T-helper 9 cell (primary cell): ENCODE measurements around the gene NTRK3.

Experiments used
- DNase-seq: peaks from one replicate; pipeline ENCODE4 v3.0.0-alpha.2; 2020

The NTRK3 gene

DNA sequence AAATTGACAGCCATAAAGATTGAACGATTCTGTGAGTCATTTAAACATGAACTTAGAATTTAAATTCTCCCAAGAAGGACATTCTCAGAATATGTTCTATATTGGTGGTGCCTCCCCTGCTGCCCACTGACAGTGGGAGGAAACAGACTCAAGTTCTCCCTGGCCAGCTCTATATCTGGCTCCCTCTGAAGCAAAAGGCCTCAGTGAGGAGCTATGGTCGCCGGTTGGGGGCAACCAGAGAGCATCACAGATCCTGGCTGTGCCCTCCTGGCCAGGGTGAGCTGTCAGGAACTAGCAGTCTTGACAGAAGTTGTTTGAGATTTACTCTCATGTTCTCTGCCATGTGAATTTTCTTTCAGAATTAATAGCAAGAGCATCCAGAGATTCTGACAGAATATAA lies 285.5 kb downstream of the NTRK3 start:
- DNase-seq, result no peak

DNA sequence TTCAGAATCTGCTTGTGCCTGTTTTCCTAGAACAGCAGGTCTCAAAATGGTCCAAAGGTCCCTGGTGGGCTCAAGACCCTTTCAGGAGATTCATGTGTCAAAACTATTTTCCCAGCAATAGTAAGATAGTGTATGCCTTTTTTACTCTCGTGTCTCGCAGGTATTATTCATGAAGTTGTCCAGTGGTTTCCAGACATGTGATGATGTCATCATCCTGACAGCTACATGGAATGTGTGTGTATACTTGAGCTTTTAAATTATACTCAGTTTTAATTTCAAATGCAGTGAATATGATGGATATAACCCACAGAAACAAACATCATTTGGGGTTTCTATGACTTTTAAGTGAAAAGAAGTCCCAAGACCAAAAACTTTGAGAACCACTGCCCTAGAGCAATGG lies 288.6 kb downstream of the NTRK3 start:
- no peak for DNase-seq

DNA sequence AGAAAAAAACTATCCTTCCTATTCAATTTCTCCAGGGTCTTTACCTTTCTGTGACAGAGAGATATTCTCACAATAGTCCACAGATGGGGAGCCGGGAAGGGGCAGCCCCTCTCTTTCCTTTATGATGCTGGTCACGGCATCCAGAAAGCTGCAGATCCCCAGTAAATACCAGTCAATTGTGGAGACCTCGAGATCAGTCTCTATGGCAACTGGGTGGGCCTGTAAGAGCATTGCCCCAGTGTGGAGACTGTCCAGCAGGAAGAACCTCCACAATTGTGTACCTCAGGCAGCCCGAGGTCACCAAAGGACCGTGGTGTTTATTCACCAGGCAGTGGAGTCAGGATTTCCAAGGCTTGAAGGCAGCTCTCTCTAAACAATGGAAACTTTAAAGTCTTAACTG lies 291.2 kb downstream of the NTRK3 start:
- DNase-seq, result no peak

DNA sequence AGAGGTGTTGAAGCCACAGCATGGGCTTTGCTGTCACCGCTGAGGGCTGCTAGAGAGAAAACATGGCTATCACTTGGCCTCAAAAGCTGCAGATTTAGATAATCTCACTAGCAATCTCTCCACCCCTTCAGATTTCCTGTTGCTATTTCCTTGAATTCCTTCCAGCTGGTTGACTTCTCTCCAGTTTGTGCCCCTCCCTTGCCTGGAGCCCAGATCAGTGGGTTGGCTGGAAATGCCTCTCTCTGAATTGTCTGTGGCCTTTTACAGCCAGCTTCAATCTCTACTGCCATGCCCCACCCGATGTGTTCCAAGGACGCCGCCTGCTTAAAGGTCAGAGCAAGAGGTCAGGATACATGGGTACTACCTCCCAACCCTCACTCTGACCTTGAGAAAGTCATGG lies 294.1 kb downstream of the NTRK3 start:
- no peak for DNase-seq

DNA sequence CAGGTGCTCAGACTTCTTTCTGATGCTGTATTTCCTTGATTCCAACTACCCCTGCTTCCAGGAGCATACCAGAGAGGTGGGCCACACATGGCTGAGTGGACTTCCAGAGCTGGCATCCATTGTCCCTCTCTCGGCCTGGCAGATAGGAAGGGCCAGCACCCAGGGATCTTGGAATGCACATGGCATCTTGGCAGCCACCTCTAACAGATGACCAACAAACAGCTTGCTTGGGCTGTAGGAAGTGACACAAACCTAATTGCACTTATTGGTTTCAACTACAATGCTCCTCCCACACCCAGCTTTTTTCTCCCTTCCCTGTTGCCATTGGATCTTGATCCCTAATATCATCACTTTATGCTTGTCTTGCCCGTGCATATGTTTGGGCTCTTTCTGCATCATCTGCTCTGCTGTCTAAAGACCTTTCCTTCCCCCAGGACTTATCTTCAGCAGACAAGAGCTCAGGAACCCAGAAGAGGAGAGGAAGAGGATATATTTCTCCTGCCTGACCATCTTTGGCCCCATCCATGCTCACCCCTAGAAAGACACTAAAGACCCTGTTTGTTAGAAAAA lies 294.6 kb downstream of the NTRK3 start:
- DNase-seq, result no peak

DNA sequence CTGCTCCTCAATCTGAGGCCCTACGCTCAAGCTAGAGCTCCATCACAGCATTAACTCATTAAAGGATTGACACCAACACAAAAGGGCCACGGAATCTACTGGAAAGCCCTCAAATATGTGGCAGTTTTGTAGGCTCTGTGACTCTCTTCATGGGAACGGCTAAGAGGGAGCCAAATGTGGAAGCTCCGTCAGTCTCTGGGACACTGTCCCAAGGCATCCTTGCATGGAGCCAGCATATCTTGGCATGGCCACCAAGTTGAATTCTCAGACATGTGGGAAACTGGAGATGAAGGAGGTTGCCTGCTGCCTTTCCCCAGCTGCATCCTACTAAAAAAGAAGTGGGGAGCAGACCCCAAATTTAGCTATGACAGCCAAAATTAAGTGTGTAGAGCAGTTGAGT lies 296.9 kb downstream of the NTRK3 start:
- no peak for DNase-seq

DNA sequence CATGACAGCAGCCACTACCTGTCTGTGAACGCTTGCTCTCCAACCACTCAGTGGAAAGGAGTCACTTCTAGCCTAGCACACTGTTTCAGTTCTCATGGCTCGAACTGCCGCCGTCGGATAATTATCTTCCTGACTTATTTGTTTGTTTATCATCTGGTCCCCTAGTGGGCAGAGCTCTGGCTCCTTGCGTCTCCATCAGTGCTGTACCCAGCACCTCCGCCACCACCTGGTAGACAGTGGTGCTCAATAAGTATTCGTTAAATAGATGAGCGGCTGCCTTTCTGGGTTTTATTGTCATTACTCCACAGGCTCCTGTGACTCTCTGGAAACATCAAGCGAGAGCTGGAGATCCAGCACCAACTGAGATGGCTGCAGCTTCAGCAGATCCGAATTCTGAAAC lies 297.5 kb downstream of the NTRK3 start:
- DNase-seq, result no peak

DNA sequence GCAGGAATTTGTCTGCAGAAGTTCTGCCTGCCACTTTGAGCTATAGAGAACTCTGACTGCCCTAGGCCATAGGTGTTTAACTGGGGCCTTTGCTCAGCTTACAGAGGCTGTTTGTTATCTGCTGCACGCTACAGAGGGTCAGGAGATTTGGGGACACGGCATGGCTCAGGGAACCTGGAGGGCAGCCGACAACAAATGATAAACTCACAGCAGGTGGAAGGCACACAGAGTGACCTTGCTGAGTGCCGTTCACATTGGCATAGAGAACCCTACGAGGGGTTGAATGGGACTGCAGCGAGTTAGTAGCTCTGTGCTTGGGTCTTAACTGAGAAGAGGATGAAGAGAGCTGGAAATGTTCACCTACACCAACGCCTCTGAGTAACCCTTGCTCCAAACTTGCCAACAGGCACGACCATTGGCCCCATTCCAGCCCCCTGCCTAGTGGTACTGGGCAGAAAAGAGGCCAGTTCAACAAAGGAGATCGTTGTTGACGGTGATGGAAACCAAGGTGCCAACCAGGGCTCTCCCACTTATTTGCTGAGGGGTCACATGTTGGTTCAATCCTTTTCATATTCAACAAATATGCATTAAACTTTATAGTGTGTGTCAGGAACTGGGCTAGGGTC lies 301.1 kb downstream of the NTRK3 start:
- no peak for DNase-seq

DNA sequence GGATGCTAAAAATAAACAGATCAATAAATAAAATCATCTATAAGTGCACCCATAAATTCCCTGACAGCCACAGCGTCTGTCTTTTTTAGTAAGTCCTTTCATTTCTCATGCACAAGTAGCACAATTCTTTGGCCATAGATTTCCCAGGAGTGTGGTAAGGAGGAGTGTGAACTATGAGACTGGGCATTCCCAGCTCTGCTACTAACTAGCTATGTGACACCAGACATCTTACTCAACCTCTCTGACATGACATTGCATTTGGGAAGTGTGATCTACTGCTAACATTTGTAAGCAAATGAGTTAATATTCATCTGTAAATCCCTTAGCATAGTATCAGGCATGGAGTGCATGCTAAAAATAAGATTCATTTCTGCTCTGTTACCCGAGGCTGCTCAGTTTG lies 301.7 kb downstream of the NTRK3 start:
- no peak for DNase-seq

DNA sequence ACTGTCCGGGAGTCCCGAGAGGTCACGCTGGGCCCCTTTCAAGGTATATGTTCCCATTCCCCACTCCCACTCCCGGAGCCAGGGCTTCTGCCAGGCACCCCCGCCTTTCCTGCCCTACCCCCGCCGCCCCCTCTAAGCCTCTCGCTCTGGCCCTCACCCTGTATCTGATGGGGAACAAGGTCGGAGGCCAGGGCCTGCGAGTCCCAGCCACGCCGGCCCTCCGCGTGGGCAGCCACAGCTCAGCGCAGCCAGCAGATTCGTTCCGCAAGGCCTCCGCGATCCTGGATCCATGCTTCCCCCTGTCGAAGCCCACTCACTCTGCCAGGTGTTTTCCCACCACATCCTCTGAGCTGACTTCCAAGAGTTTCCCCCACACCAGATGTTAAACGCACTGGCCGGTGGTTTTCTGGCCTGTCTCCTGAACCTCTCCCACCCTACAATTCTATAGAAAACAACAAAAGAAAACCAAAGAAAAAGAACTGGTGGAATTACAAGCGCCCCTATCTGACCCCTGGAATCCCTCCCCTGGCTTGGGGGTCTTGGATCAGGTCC lies 303.7 kb downstream of the NTRK3 start:
- no peak for DNase-seq

DNA sequence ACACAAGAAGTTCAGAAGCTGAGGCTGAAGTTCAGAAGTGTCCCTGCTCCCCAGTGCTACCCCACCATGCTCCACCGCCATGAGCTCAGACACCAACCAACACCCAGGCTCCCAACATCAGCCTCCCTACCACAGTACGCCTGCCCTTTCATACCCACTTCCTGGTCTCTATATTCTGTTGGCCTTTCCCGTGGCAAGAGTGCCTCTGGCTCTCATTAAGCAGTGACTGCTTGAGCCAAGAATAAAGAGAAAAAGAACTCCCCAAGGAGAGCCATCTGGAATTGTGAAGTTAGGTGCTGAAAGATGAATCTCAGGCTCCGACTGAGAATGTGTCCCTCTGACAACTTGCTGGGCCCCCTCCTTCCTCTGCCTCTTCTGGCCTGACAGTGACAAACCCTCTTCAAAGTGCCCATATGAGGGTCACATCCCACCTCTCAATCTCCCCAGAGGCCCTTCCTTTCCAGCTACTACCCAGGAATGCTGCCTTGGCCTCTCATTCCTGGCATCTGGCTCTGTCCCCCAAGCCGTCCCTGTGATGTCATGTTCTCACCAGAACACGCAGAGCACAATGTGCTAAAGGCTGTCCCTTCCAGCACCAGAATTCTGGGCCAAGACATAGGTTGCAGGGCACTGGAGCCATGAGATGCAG lies 306.8 kb downstream of the NTRK3 start:
- no peak for DNase-seq

DNA sequence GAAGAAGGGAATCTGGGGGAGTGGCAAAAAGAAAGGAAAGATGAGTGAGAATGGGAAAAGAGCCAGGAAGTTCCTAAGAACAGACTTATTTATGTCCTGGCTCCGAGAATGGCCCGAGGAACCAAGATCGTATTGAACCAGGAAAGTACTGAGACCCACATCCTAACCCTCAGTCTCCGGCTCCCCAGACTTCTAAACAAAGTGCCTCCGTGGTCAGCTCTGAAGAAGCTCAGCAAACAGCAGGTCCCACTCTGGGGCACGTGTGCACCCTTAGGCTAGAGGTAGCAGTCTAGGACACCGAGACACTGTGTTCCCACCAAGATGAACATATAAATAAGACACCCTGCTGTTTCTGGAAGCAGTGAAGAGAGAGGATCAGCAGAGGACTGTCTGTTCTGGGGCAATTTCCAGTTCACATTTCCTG lies 307.4 kb downstream of the NTRK3 start:
- DNase-seq, result no peak

DNA sequence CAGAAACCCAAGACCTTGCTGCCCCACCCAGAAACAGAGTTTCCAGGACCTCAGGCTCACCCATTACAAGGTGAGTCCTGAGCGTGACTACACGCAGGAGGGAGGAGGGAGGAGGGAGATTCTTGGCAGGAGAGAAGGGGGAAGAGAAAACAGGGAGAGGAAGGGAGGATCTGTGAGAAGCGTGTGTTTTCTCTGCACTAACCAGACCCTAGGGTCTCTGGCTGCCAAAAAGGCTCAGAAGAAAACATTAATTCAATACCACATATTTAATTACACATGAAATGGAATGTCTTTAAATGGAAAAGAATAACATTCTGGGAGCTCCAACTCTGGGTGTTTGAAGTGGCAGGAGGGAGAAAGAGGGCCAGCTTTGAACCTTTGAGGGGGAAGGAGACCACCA lies 309.0 kb downstream of the NTRK3 start:
- DNase-seq, result no peak

DNA sequence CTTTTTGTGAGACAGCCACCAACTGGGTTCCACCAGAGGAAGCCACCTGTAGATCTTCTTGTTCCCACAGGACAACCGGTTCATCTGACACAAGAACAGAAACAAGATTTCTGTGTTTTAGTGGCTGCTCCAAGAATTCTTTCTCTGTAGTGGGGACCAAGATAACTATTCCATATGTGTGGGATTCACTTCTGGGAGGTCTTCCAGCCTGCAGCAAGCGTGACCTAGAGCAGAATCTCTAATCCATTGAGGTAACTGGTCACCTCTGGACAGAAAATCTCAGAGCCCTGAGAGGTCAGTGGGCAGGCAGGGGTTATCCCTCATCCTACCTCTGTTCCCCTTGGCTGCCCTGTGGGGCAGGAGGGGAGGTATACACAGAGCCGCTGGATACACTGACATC lies 311.3 kb downstream of the NTRK3 start:
- no peak for DNase-seq

DNA sequence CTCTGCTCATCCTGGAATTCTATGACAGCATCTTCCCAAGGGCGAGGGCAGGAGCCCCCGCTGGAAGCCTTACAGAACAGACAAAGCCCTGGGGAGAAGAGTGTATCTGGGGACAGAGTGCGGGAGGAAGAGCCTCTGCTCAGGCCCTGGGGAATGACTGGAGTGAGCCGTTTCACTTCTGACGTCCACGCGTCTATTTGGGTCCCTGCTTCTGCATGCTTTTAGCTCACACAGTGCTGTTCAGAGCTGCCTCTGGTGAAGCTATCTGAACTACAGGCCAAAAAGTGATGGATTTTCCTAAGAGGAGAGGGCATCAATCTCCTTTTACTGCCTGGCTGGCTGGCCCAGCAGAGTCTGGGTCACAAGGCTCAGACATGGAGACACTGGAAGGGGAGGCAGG lies 311.8 kb downstream of the NTRK3 start:
- no peak for DNase-seq

DNA sequence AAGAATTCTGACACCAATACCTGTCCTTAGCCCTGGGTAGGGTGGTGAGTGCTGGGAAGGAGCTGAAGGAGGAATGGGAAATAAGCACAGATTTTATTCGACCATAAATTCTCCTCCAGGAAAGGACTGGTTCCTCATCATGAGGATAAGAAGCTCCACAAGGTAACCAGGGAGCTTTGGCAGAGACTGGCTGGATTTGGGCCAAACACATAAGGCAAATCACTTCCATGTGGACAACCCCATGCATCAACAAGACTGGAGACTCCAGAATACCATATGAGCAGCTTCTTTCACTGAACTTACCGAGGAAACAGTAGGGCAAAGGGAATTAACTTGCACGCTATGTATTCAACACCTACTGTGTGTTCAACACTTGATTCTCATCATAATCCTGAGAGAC lies 312.5 kb downstream of the NTRK3 start:
- no peak for DNase-seq

DNA sequence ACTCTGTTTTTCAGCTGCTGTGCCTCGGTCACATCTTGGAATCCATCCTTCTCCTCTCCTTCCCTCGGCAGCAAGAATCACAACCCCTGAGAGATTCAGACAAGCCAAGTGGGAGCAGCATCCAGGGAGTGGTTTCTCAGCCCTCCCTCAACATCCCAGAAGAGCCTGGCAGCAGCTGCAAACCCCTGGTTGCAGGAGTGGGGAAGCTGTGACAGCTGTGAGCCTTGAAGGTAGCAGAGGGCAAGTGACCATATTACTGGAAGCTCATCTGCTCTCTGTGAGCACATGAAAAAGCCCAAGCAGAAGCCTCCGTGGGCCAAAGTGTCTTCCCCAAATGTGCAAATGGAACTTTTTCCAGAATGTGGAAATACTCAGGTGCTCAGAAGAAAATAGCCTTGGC lies 312.9 kb downstream of the NTRK3 start:
- DNase-seq, result no peak

DNA sequence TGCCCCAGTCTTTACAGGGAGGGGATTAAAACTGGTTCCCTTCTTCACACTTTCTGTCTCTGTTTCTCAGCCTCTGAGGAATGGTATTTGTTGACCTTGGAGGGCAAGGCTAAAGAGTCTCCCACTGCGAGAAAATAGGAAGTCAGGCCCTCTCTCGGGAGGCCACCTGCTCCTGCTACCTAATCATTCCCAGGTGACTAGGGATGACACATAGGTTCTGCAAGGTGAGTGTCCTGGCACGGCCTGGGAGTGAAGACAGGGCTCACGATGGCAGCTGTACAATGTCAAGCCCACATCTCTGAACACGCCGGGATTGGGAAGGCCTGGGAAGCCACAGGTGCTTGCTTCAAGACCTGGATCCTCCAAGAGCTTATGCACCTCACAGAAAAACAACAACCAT lies 314.2 kb downstream of the NTRK3 start:
- no peak for DNase-seq

DNA sequence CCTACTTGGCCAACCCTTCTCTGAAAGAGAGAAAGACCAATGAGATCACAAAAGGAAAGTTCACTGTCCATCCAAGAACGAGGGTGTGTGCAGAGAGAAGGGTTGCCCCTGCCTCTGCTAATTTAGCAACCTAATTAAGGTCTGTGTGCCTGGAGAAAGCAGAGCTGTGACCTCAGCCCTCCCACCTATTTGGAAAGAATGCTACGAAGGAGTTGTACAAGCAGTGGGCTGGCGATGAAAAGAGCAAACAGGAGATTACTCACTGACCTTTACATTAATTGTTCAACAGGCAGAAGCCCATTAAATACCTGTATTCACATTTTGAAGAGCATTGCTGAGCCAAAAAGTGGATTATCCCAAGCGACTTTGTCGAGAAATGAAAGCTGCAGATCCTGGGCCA lies 314.9 kb downstream of the NTRK3 start:
- no peak for DNase-seq

DNA sequence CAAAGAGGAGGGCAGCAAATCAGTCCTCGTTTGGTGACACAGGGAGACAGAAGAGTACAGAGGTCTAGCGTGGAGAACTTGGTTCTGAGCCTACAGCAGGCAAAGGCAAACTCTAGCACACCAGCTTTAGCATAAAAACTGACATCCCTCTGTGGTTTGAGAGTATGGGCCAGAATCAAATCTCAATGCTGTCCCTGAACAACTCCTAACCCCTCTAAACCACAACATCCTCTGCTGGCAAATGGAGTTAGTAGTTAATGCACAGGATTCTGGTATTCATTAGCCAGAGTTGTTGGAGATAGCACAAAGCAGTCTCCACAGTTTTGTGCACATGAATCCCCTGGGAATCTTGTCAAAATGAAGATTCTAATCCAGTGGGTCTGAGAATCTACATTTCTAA lies 315.8 kb downstream of the NTRK3 start:
- DNase-seq, result no peak

DNA sequence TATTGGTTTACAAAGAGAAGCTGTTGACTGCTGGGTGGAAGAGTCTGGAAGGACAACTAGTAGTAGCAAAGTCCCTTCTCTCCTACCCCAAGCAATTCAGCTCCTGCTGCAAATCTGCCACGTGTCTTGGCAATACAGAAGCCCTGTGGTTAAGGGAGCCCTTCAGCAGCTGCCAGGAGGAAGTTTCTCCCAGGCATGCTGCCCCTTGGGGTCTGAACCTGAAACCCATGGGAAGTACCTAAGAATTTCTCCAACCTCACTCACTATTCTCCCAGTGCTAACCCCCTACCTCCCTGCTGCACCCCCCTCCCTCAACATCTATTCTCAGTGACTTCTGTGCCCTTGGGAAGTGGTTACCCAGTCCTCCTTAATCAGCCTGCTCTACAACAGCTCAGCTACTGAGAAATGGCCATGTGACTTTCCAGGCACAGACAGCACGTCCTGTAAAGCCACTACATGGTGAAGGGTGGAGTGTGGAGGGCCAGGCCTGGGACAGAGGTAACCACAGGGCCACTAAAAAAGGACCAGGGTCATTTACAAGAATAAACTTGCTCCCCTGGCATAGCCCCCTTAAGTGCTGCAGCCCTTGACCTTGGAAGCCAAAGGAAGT lies 316.6 kb downstream of the NTRK3 start:
- no peak for DNase-seq

DNA sequence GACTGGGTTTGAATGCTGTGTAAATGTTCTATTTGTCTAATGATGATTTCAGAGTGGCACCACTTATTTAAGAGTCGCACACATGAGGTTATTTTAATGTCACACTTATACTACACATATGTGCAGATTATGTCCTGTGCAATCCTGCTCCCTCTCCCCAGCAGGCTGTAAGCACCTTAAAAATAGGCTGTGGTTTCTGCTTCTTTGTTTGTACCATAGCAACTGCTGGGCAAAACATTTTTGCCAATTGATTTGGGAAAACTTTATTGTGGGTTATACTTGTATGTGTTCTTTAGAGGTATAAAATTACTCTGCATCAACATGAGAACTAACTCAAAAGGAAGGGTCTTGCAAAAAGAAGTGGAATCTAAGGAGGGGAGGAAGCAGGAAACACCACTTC lies 318.5 kb downstream of the NTRK3 start:
- no peak for DNase-seq

DNA sequence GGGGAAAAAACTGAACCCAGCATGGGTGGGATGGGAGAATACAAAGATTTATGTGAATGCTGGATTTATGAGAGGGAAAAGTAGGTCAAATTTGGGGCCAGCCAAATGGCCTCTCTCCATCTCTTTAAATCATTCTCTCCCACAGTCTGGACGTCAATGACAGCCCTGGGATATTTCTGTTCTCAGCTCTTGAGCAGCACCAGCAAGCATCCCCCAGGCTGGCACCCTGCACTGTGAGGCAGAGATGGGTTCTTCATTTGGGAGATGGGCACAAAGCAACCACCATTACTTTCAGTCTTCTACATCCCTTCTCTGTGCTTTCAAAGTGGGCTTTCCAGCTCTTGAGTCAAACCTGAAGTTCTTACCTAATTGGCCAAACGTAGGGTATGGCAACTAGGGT lies 321.0 kb downstream of the NTRK3 start:
- DNase-seq, result no peak

DNA sequence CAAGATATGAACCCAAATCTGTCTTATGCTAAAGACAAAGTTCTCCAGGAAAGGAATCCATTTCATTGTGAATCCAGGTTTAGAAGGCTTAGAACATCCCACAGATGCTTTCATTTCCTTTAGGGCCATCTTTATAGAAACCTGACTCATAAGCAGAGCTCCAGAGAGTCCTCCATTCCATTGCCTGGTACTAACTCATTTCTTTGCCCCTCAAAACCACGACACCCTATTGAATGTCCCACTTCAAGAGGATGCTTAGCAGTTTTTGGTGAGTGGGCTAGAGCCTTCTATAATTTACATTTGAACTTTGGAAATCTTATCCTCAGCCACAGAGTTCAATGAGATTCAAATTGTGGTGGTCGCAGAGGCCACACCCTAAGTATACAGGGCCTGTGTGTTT lies 325.0 kb downstream of the NTRK3 start:
- DNase-seq, result no peak
